DND-41 (cell line): Measurements from ENCODE around the gene SLC39A12.

ENCODE experiments used
- EZH2 ChIP-seq: IDR thresholded peaks from 3 replicates; pipeline ENCODE4 v1.6.1; 2012; ENCODE audit warnings: borderline replicate concordance, low read depth, mild to moderate bottlenecking, moderate library complexity, low read length, inconsistent platforms; ENCODE audit not compliant: severe bottlenecking
- TF ChIP-seq, protein P1 (sequence below): IDR thresholded peaks from 2 replicates; pipeline ENCODE4 v1.5.1; 2012; ENCODE audit warnings: borderline replicate concordance, low read length, moderate library complexity, mild to moderate bottlenecking; ENCODE audit not compliant: poor library complexity, severe bottlenecking; ENCODE audit errors: extremely low read depth

DNA sequence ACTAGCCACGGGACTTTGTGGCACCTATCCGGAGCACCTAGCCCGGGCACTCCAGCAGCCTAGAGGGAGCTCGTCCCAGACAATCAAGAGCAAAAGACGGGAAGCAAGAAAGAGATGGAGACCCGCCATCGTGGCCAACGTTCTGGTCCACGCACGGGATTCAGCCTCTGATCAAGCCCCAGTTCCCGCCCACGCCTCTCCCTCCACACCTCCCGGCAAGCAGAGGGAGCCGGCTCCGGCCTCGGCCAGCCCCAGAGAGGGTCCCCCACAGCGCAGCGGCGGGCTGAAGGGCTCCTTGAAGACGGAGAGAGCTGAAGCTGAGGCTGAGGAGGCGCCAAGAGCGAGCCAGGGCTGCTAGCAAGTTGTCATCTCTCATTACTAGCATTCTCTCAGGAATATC lies 992 bp upstream of the SLC39A12 start:
- TF ChIP-seq, protein P1, sequence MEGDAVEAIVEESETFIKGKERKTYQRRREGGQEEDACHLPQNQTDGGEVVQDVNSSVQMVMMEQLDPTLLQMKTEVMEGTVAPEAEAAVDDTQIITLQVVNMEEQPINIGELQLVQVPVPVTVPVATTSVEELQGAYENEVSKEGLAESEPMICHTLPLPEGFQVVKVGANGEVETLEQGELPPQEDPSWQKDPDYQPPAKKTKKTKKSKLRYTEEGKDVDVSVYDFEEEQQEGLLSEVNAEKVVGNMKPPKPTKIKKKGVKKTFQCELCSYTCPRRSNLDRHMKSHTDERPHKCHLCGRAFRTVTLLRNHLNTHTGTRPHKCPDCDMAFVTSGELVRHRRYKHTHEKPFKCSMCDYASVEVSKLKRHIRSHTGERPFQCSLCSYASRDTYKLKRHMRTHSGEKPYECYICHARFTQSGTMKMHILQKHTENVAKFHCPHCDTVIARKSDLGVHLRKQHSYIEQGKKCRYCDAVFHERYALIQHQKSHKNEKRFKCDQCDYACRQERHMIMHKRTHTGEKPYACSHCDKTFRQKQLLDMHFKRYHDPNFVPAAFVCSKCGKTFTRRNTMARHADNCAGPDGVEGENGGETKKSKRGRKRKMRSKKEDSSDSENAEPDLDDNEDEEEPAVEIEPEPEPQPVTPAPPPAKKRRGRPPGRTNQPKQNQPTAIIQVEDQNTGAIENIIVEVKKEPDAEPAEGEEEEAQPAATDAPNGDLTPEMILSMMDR, result no peak
- no peak for TF ChIP-seq EZH2
